ENCODE measurements around the gene TLL2. TPM values are rescaled to one million over a fixed set of nuclear protein-coding genes. Genes with fewer than 3 reads are reported as not detected.

Gene TLL2
- total and polyA plus RNA-seq, 2 experiments from 2014 or later: 2.6 to 3.0 TPM

- TF ChIP-seq ZNF462 (CRISPR knock-in tag; IDR thresholded peaks at IDR 0.05): no peak
These were observed 11.7 kb downstream of the TLL2 start (continued) for GRCh38 chr10:96501985-96502384.

GRCh38 chr10:96500519-96500918 is 13.2 kb downstream of the TLL2 start:
- Histone ChIP-seq H3K4me3 (no peak overlapping the region), H3F3A (replicated peaks; ENCODE audit: low read depth) (no peaks in the 10 kb centered on the region), H3K9me2 (ENCODE audit: insufficient read depth) (no peaks in the 10 kb centered on the region; the same call in 1 of the 2 replicates), H3K36me3 (ENCODE audit: insufficient read depth) (no peaks in the 10 kb centered on the region), H4K20me1 (replicated peaks; ENCODE audit: insufficient read depth) (no peaks in the 10 kb centered on the region), H3K27me3 (ENCODE audit: insufficient read depth) (no peaks in the 10 kb centered on the region), H3K27ac (ENCODE audit: low read depth) (no peak overlapping the region), H3K79me2 (replicated peaks; ENCODE audit: insufficient read depth) (no peaks in the 10 kb centered on the region), H3K4me1 (ENCODE audit: insufficient read depth) (no peaks in the 10 kb centered on the region; the same call in 1 of the 2 replicates), H3K4me2 (no peak overlapping the region), H2AFZ (no peak overlapping the region)
- H3K27ac Mint-ChIP-seq: no peak overlapping the region
- DNase-seq (ENCODE audit: low spot score) (peak; percentile 13), ATAC-seq (peak; percentile 30; the same call in 2 of the 3 replicates)
- H3K9me3 Mint-ChIP-seq: no peaks in the 10 kb centered on the region
- peaks cover 5% of the 10 kb centered on the region for H3K27me3 Mint-ChIP-seq (ENCODE audit: insufficient read depth, low read depth, poor library complexity)
- H3K4me1 Mint-ChIP-seq: peaks cover 5% of the 10 kb centered on the region; the same call in 2 of the 3 replicates
- no peaks in the 10 kb centered on the region for H3K36me3 Mint-ChIP-seq (ENCODE audit: low read depth)
- no peak overlapping the region for H3K4me3 Mint-ChIP-seq
- TF ChIP-seq CTCF (conservative IDR thresholded peaks at IDR 0.05; ENCODE audit: low read depth in 2 of 2) (no peak), STAT1 (IDR thresholded peaks at IDR 0.05; ENCODE audit: unreplicated experiment) (no peak), EZH2phosphoT487 (IDR thresholded peaks at IDR 0.05; ENCODE audit: unreplicated experiment) (no peak), EZH2 (IDR thresholded peaks at IDR 0.05; ENCODE audit: low read depth, unreplicated experiment) (no peak), NANOG (IDR thresholded peaks at IDR 0.05; ENCODE audit: borderline replicate concordance) (no peak), ETS1 (IDR thresholded peaks at IDR 0.05) (no peak), REST (IDR thresholded peaks at IDR 0.05; ENCODE audit: unreplicated experiment) (no peak), POLR2AphosphoS5 (IDR thresholded peaks at IDR 0.05; ENCODE audit: low read depth) (no peak), CREB1 (CRISPR knock-in tag; IDR thresholded peaks at IDR 0.05; ENCODE audit: low read depth) (no peak)
